Thoracic aorta (tissue), 2 donors: ENCODE measurements around the gene NCK1. TPM values are rescaled to one million over a fixed set of nuclear protein-coding genes. Genes with fewer than 3 reads are reported as not detected.

Source experiments
- ATAC-seq: fragments of 150-250 bp; one replicate; pipeline ENCODE4 v1.8.0; 2017; ENCODE audit warnings: low read depth; ENCODE audit not compliant: insufficient number of reproducible peaks, low FRiP score
- DNase-seq: peaks from one replicate; pipeline ENCODE4 v3.0.0-alpha.2; 2020; ENCODE audit warnings: low spot score
- H3K27ac ChIP-seq, 2 donors: fragments of 200-600 bp; sonication (generic); 1 replicate in 1 of 2; 2 replicates in 1 of 2; pipeline ENCODE4 v1.5.1; 2016; ENCODE audit warnings: mild to moderate bottlenecking in 2 of 2, moderate library complexity in 2 of 2
- H3K27me3 ChIP-seq: fragments of 200-600 bp; sonication (generic); replicated peaks from 2 replicates; pipeline ENCODE4 v1.6.0; 2016; ENCODE audit warnings: mild to moderate bottlenecking; ENCODE audit not compliant: insufficient read depth
- H3K36me3 ChIP-seq: fragments of 200-600 bp; sonication (generic); one replicate; pipeline ENCODE4 v1.5.1; 2016
- H3K4me1 ChIP-seq, 2 donors: fragments of 200-600 bp; sonication (generic); 1 replicate in 1 of 2; 2 replicates in 1 of 2; pipeline versions ENCODE4 v1.5.1 to v1.6.0; 2016; ENCODE audit warnings: low read depth in 2 of 2, mild to moderate bottlenecking in 1 of 2; ENCODE audit not compliant: control insufficient read depth in 1 of 2
- H3K4me3 ChIP-seq: fragments of 200-600 bp; sonication (generic); 2 replicates; pipeline ENCODE4 v1.5.1; 2016; ENCODE audit warnings: mild to moderate bottlenecking
- H3K9me3 ChIP-seq: fragments of 200-600 bp; sonication (generic); 2 replicates; pipeline ENCODE4 v1.5.1; 2016
- total RNA-seq, 2 donors: library from RNA; depleted of rRNA; stranded (reverse); fragments of >200 nt; gene quantifications; one replicate each; pipeline versions ENCODE4 v1.1.0 to v1.2.3, GENCODE V29; 2016
- TF ChIP-seq, protein P1 (sequence below): fragments of 200-600 bp; sonication (generic); IDR thresholded peaks from one replicate; pipeline ENCODE4 v1.5.1; 2019; ENCODE audit warnings: antibody characterized with exemption

The NCK1 gene
- total RNA-seq, 2 donors from 2014 or later = 31.5 to 41.5 TPM

GRCh38 chr3:136973352-136973751 is 111.3 kb downstream of the NCK1 start:
- Histone ChIP-seq H3K4me3 (no peak overlapping the region), H3K36me3 (no peaks in the 10 kb centered on the region), H3K4me1 (no peaks in the 10 kb centered on the region), H3K27me3 (no peaks in the 10 kb centered on the region), H3K27ac (no peak overlapping the region), H3K9me3 (peaks cover 14% of the 10 kb centered on the region)
- no peak for DNase-seq
- TF ChIP-seq, protein P1, sequence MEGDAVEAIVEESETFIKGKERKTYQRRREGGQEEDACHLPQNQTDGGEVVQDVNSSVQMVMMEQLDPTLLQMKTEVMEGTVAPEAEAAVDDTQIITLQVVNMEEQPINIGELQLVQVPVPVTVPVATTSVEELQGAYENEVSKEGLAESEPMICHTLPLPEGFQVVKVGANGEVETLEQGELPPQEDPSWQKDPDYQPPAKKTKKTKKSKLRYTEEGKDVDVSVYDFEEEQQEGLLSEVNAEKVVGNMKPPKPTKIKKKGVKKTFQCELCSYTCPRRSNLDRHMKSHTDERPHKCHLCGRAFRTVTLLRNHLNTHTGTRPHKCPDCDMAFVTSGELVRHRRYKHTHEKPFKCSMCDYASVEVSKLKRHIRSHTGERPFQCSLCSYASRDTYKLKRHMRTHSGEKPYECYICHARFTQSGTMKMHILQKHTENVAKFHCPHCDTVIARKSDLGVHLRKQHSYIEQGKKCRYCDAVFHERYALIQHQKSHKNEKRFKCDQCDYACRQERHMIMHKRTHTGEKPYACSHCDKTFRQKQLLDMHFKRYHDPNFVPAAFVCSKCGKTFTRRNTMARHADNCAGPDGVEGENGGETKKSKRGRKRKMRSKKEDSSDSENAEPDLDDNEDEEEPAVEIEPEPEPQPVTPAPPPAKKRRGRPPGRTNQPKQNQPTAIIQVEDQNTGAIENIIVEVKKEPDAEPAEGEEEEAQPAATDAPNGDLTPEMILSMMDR = no peak
- no peak for ATAC-seq

- H3K9me3 ChIP-seq = peaks cover 14% of the 10 kb centered on the region
- DNase-seq (no peak), ATAC-seq (no peak)
- H3K4me1 ChIP-seq = no peaks in the 10 kb centered on the region
- H3K27me3 ChIP-seq = no peaks in the 10 kb centered on the region
- TF ChIP-seq, protein P1 = no peak
- H3K4me3 ChIP-seq = no peak overlapping the region
- H3K36me3 ChIP-seq = no peaks in the 10 kb centered on the region
- H3K27ac ChIP-seq = no peak overlapping the region
Measured at GRCh38 chr3:136974670-136975069, 112.7 kb downstream of the NCK1 start.

DNA sequence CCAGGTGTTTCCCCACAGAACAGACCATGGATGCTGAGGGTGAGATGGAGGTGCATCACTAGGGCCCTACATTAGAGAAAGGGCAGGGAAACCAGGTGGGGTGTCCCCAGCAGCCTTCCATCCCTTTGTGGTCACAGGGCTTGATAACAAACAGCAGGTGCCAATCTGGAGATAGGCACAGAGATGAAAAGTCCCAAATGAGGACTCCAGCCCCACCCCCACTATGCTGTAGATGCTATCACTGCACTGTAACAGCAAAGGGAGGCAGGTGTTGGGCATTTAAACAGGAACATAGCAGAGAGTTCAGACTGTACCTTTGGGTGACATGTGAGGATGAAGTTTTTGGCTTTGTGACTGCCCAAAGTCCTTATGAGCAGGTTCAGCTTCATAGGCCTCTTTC is 117.2 kb downstream of the NCK1 start:
- Histone ChIP-seq H3K27me3 (no peaks in the 10 kb centered on the region), H3K27ac (no peak overlapping the region), H3K9me3 (peaks cover 8% of the 10 kb centered on the region), H3K4me1 (no peaks in the 10 kb centered on the region), H3K4me3 (no peak overlapping the region), H3K36me3 (no peaks in the 10 kb centered on the region)
- ATAC-seq (no peak), DNase-seq (no peak)
- TF ChIP-seq, protein P1 = no peak

- H3K36me3 ChIP-seq = no peaks in the 10 kb centered on the region
- peaks cover under 1 to 2% of the 10 kb centered on the region in 2 donors for H3K4me1 ChIP-seq
- no peak overlapping the region for H3K4me3 ChIP-seq
- H3K9me3 ChIP-seq = peaks cover 4% of the 10 kb centered on the region
- no peak overlapping the region for H3K27ac ChIP-seq
- DNase-seq (no peak), ATAC-seq (no peak)
- TF ChIP-seq, protein P1 = no peak
- H3K27me3 ChIP-seq = no peaks in the 10 kb centered on the region
Measured at GRCh38 chr3:136979684-136980083, 117.7 kb downstream of the NCK1 start.

- H3K9me3 ChIP-seq = no peaks in the 10 kb centered on the region
- no peak overlapping the region for H3K27ac ChIP-seq
- no peak for DNase-seq
- TF ChIP-seq, protein P1 = no peak
- H3K4me3 ChIP-seq = no peak overlapping the region
- no peaks in the 10 kb centered on the region for H3K36me3 ChIP-seq
- no peaks in the 10 kb centered on the region for H3K27me3 ChIP-seq
- ATAC-seq = no peak
- H3K4me1 ChIP-seq = peaks cover 3 to 6% of the 10 kb centered on the region in 2 donors
Measured at GRCh38 chr3:136982033-136982432, 120.0 kb downstream of the NCK1 start.
